Right hindlimb (tissue), 1 donor: Measurements from ENCODE around the gene ITPR1.

Experiments used
- DNase-seq: peaks from one replicate; pipeline ENCODE4 v3.0.0-alpha.2; 2018

The ITPR1 gene

DNA sequence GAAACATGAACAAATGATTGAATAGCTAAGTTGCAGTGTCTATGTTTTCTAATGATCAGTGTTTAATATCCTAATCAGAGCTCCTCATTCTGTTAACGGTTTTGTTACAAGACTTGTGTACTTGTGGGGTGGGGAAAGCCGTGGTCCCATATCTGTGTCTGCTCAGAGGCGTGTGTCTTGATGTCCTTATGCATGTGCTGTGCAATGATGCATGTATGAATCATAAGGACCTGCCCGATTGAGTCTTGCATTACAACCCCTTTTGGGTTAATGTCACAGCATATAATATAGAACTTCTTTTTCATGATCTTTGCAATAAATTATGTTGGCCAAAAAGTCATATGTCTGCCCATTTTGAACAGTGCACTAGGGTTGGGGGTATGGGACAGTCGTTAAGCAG lies 233.4 kb downstream of the ITPR1 start:
- no peak for DNase-seq

DNA sequence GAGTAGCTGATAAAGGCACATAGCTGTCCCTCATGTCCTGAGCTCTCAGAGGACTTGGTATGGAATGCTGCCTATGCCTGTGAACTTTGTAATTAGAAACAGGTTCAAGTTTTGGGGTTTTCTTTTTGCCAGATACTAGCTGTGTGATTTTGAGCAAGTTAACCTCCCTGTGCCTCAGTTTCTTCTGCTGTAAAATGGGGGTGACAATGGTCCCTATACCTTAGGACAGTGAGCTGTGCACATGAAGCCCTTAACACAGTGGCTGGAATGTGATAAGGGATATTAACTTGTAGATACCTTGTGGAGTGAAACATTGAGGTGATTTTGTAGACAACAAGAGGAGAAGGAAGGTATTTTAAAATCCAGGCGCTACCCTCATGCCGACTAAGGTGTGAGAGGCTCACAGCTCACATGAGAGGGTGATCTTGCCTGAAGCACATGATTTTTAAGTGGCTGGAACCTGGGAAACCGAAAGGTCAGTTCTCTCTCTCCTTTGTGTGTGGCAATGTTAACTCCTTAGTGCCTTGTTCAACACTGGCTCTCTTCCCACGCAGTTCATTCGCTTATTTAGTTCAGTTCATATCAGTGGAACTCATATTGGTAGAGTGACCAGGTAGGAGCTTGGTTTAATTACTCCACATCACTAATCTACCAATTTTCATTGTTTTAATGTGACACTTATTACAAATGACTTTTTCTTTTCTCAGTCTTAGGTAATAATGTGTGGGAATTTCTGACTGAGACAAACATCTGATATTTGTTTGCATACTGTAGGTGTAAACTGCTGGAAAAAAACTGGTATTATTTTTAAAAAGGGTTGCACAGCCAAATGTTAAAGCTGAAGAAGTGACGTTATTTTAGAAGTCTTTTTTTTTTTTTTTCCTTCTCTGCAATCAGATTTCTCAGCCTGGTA lies 236.2 kb downstream of the ITPR1 start:
- DNase-seq: no peak

DNA sequence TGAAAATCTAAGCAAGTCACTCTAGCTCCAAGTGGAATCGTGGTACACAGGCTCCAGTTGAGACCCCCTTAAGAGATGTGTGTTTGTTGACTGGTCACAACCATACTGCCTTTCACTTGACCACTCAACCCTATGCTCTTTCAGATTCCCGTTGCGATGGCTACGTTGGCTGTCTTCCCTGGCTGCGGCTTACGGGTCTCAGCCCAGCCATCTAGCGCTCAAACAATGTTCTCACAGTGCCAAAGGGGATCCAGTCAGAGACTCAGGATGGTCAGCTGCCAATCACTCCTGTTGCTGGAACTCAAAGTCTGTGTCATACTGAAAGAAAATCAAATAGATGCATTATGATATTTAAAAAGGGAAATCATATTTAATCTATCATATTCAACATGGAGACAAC lies 237.6 kb downstream of the ITPR1 start:
- no peak for DNase-seq

DNA sequence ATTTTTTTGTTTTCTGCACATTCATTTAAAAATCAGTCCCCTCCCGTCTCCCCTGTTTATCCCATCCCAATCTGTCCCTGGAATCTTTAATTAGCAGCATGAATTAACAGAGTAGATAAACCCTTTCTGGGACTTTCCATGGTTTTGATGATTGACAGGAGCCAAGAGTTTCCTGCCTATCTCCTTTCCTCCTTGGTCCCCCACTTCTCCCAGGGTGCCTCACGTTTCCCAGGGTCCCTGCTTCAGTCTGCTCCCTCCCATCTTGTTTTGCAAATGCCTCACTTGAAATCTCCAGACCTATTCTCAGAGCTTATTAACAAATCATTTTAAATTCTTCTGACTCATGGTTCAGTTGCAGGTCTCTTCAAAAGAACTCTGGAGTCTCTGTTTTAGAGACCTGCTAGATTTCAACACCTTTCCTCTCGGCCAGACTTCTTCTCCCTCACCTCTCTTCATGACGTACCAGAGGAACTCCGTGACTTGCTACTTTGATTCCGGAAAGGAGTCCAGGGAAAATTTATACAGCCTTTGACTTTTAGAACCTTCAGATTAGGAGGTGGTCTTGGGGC lies 238.5 kb downstream of the ITPR1 start:
- DNase-seq: no peak

DNA sequence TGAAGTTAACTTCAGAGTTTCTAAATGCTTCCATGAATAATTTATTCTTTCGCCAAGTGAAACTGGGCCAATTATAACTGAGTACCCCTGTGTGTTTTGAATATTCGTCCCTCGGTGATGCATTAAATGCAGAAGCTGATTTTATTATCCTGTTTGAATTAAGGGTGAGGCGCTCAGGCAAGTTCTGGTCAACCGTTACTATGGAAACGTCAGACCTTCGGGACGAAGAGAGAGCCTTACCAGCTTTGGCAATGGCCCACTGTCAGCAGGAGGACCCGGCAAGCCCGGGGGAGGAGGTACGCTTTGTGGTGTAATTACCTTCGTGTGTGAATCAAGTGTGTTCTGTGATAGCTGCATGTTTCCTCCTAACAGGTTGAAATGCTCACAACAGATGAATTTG lies 239.8 kb downstream of the ITPR1 start:
- DNase-seq: no peak

DNA sequence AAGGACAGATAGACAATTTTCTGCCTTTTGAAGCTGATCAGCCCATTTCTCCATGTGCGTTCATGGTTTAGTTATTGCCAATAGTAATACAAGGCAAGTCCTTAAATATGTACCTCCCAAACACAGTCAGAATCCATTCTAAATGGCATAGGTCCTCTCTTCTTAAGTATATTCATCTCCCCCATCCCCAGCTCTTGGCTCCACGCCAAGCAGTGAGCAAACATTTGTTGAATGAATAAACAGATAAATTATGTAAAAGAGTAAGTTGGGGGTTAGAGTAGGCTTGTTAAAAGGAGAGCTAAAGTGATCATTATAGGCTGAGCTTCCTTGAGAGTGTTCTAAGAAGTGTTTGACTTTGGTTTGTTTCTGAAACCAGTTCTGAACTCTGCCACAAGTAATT lies 241.3 kb downstream of the ITPR1 start:
- no peak for DNase-seq

DNA sequence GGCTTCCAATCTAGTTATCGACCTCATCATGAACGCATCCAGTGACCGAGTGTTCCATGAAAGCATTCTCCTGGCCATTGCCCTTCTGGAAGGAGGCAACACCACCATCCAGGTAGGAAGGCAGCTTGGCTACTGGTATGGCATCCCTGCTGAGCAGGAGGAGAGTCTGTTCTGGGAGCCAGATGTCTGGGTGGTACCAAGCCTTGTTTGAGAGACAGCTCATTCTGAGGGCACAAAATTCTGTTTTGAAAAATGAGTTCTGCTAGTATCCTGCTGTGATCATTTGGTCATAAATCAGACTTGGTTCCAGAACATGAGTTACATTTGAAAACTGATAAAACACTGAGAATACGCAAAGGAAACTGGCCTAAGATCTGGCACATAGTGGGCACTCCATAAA lies 242.1 kb downstream of the ITPR1 start:
- no peak for DNase-seq

DNA sequence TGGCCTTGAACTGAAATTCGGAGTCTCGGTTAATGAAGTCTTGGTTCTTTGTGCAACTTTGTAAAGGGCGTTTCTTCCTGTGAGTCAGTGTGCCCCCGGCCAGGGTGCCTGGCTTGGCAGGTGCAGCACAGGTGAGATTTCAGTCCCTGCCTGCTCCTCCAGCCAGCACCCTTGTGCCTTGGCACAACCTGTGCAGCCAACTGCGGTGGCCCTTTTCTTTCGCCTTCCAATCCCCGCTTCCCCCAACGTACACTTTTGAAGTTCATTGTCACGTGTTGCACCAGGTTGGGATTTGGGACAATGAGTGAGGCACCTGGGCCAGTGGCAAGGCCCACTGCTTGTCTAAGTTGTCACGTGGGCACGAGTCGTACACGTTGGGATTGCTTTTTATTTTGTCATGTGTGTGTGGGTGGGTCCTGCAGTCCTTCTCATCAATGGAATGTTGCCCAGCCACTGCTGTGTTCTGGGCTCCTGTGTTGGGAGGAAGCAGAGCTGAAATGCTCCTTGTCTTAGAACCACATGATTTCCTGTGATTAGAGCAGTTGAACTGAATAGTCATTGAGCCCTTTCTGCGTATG lies 243.2 kb downstream of the ITPR1 start:
- no peak for DNase-seq

DNA sequence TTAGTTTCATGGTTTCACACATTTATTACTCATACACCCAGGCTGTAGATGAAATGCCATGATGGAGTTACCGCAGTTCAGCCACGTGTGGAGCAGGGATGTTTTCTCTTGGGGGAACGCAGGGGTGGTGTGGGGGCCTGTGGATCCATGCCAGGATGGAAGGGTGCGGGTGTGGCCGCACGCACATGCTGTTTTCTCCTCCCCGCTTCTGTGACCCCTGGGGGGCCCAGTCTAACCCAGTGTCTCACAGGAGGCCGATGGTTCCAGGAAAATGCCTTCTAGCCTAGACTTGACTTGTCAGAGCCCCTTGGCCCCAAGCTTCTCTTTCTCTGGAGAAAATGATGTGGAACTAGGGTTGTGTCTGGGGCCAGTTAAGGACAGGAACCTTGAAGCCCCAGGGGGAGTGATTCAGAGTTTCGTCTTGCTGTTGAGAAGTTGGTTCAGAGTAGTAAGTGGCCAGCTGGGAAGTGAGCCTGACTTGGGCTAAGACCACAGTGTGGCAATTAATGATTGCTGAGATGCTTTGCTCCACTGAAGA lies 245.7 kb downstream of the ITPR1 start:
- no peak for DNase-seq

DNA sequence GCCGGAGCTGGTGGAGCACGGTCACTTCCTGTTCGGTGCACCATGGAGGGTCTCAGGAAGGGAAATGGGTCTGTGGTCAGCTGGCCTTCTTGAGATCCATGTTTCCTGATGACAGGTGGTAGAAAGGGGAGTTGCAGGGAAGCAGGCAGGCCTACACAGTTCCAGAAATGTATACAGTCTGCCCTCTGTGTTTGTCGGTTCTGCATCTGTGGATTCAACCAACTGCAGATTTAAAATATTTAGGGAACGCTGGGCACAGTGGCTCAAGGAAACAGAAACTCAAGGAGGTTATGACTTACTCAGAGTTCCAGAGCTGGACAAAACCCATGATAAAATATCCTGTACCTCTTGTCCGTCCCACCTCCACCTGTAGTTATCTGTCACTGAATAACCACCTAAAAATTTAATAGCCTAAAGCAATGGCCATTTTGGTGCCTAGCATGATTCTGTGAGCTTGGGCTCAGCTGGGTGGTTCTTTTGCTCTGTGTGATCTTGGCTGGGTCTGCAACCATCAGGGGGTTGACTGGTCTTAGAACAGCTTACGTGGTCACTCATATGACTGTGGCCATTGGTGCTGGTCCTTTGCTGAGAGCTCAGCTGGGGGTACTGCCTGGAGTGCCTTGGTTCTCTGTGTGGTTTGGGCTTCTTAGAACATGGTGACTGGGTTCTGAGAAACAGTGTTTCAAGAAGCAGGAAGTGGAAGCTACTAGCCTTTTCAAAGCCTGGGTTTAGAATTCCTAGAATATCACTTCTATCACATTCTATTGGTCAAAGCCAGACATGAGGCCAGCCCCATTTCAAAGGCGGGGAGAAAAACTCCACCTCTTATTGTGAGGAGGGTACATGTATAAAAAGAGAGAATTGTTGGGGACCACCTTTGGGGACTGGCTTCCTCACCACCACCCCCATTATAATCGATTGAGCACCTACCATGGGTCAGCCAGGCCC lies 246.4 kb downstream of the ITPR1 start:
- DNase-seq: no peak

DNA sequence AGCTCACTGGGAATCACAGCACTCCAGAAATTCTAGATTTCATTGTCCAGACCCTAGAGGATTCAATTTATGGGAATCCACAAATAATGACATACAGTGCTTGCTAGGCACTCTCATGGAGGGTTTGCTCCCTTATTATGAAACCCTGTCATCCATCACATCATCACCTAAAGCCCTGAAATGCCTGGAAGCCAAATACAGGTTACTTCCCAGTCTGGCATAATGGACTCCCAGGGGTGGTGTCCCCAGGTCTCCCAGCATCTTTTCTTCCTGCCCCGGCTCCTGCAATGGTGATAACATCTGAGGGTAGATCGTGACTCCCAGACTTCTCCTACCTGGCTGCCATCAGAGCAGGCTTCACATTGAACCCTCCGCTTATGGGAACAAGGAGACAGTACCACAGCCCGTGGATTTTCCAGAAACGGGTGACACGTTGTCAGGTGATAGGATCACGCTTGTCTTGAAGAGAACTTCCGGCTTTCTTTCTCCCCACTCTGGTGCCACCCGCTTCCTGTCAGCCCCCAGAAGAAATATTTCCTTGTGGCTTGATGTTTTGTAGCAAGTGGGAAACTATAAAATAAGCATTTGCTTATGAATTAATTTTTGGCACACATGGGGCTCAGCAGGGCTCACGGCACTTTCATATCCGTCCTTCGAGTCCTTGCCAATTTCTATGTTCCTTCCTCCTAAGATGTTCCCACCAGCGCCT lies 247.4 kb downstream of the ITPR1 start:
- no peak for DNase-seq

DNA sequence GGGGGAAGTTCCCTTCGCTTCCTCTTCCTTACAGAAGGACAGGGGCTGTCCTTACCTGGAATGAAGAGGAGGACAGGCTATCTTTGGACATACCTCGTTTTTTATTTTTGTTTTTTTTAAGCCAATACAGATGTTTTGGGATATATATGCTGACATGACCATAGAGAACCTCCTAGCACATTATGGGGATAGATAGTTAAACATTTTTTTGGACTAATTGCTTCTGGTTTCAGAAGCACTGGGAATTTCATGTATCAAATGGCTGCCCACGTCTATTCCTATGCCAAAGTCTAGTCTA lies 247.9 kb downstream of the ITPR1 start:
- no peak for DNase-seq

DNA sequence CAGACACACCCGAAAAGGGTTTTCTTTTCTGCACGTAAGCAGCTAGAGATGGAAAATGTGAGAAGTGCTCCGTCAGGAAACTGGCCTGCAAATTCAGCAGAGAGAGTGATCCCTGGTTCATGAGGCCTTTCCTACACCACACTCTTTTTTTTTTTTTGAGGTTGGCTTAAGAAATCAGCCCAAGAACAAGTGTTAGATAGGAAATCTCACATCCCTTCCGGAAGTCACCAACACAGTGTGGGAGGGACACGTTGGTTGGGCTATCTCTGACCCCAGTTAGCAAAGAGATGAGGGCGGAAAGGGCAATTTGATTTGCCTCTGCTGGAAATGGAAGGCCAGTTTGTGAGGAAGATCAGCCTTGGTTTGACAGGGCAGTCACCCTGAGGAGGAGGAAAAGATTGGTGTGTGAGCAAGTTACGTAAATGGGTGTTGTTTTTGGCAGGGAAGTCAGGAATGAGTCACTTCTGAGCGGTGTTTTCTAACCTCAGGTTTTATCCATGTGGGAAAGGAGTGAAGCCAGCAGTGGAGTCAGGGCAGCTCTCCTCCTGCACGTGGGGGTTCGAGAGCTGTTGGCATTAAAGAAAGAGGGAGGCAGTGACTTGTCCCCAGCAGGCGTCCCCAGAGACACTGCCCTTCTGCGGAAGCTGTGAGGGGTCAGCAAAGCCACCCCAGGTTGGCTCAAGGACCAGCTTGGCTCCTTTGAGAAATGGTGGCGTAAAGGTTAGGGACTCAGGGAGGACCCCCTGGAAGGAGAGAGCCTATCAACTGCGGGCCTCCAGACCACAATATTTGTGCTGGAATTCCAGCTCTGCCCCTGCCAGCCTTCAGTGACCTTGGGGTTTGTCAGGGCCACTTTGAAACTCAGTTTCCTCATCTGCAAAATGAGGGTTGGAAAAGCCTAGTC lies 248.5 kb downstream of the ITPR1 start:
- DNase-seq: peak; percentile 73

DNA sequence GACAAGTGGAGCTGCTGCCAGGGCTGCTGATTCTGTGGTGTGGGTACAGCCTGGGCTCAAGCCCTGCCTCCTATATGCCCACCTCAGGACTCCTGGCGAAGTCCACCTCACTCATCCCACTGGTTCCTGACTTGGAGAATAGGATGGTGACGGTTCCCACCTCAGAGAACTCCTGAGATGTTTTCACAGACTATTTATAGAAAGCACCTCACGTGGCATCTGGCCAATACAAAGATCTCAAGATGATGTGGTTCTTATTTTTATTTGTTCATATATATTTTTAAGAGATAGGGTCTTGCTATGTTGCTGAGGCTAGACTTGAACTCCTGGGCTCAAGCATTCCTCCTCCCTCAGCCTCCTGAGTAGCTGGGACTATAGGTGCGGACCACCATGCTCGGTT lies 249.2 kb downstream of the ITPR1 start:
- DNase-seq: no peak

DNA sequence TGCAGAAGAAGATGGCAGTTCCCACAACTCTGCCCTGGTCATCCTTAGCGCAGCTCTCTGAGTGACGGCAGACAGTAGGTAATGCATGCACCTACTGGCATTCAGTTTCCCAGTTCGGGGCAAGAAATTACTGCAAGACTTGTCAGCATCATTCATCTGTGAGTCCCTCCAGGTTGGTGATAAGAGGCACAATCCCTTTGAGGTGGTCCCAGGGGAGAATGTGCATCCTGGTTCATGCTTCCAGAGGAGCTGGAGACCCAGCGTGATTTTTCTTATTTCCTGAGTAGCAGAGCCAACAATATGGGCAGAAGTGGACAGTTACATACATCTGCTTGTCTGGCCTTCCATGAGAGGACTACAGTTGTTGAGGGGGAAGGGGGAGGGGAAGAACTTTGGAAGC lies 250.2 kb downstream of the ITPR1 start:
- DNase-seq: no peak

DNA sequence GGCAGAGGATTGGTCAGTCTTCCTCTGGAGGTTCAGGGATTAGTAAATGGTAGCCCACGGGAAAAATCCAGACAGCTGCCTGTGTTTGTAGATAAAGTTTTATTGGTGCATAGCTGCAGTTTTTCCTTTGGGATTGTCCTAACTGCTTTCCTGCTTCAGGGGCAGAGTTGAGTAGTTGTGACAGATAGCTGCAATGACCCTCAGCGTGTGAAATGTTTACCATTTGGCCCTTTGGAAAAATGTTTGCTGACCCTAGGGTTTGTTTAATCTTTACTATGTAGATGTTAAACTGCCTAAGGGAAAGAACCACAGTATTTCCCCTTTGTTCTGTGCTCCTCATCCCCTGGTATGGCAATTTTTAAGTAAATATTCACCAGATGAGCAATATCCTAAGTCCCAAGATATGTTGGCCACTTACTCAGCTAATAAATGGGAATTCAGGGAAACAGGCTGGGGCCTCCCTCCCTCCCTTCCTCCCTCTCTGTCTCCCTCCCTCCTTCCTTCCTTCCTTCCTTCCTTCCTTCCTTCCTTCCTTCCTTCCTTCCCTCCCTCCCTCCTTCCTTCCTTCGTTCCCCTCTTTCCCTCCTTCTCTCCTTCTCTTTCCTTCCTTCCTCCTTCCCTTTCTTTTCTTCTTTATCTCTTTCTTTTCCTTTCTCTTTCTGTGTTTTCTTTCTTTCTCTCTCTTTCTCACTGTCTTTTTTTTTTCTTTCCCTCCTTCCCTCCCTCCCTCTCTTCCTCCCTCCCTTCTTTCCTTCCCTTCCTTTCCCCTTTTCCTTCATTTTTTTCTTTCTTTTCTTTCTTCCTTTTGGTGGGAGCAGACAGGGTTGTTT lies 251.5 kb downstream of the ITPR1 start:
- no peak for DNase-seq

DNA sequence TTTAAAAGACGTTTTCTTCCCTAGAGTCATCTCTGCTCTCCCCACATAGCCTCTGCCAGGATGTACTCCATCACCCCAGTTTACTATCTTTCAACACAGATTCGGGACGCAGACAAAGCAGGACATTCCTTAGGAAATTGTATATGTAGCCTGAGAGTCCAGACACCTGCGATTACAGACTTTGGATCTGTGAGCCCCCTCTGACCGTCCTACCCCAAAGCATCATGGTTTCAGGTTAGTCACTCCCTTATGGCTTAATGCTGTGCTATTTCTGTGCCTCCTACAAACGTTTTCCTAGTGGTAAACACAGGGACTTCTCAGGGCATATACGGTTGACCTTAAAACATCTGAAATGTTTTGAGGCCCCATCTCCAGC lies 252.1 kb downstream of the ITPR1 start:
- no peak for DNase-seq

DNA sequence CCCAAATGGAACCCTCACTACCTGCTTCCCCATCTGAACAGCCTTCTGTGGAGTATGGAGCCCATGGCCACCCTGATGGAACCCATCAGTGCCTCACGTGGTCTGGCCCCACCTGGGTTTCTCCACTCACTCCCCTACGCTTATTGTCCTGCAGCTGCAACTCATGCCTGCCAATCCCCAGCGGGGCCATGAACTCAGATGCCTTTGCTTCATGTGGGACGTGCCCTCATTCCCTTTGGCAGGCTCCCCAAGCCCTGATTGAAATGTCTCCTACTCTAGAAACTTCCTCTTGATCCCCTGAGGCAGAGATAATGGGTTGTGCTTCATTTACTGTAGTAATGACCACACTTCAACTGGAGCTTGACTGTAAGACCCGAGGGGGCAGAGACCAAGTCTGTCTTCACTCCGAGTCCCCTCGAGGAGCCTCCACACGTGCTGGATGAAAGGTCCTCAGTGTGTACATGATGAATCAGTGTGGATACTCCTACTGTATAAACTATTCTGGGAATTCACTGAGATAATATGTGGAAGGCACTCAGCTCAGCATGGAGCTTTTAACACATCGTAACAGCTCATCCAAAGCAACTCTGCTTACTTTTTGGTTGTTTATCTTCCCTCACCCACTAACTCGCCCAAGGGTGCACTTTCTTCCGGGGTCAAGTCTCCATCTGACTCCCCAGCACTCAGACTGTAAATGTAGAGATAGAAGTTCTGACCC lies 253.3 kb downstream of the ITPR1 start:
- DNase-seq: no peak

DNA sequence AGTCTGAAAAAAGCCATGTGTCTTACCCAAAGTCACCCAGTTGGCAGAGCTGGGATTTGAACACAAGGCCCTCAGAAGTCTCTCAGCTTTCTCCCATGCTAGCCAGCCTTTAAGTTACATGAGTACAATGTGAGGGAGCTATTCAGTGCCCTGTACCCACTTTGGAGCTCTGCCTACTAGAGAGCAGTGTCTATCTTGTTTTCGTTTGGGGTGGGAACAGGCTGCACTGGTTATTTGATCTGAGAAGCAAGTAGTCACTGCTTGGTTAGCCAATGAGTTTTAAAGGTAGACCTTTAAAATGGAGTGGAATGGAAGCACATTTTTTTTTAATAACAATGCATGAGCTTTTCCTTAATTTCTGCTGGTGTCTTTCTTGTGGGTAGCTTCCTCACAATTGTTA lies 255.0 kb downstream of the ITPR1 start:
- DNase-seq: no peak
